ENCODE results near the gene IGF2BP2. TPM values are rescaled to one million over a fixed set of nuclear protein-coding genes. Genes with fewer than 3 reads are reported as not detected.
A peak's percentile ranks its signal among the peaks of the same experiment; 100 is the strongest.
"Not testable (repeated sequence)": the region's sequence is repeated elsewhere in the genome, so short reads cannot be mapped to it uniquely, and the experiment has no call there.

IGF2BP2 gene
- 10 to 100 TPM; 53.3 to 71.1 (median 67.7) TPM for polyA plus RNA-seq (ENCODE audit: insufficient read depth in 1 of 5, insufficient read length in 5 of 5, low replicate concordance in 1 of 5)
- long read RNA-seq, donor 1, partial matches to known transcripts = 6 of 10 reads
- long read RNA-seq, donor 1, other reads (novel, unspliced or antisense) = 0 of 10 reads
- long read RNA-seq, donor 2, partial matches to known transcripts = 0 of 5 reads
- long read RNA-seq, donor 2, other reads (novel, unspliced or antisense) = 0 of 5 reads
- long read RNA-seq, donor 3, partial matches to known transcripts = 6 of 10 reads
- long read RNA-seq, donor 3, other reads (novel, unspliced or antisense) = 0 of 10 reads
- long read RNA-seq, donor 4, partial matches to known transcripts = 5 of 7 reads
- long read RNA-seq, donor 4, other reads (novel, unspliced or antisense) = 0 of 7 reads
- long read RNA-seq, donor 5, partial matches to known transcripts = 0 of 6 reads
- long read RNA-seq, donor 5, other reads (novel, unspliced or antisense) = 0 of 6 reads
- long read RNA-seq, donor 6, partial matches to known transcripts = 0 of 3 reads
- long read RNA-seq, donor 6, other reads (novel, unspliced or antisense) = 0 of 3 reads
- long read RNA-seq, donor 7, transcript IGF2BP2-202 (16 exons, 3,688 nt) = major isoform, 9 of 10 reads
- long read RNA-seq, donor 7, partial matches to known transcripts = 0 of 10 reads
- long read RNA-seq, donor 7, other reads (novel, unspliced or antisense) = 0 of 10 reads
- long read RNA-seq, donor 8 = 0 reads

DNA sequence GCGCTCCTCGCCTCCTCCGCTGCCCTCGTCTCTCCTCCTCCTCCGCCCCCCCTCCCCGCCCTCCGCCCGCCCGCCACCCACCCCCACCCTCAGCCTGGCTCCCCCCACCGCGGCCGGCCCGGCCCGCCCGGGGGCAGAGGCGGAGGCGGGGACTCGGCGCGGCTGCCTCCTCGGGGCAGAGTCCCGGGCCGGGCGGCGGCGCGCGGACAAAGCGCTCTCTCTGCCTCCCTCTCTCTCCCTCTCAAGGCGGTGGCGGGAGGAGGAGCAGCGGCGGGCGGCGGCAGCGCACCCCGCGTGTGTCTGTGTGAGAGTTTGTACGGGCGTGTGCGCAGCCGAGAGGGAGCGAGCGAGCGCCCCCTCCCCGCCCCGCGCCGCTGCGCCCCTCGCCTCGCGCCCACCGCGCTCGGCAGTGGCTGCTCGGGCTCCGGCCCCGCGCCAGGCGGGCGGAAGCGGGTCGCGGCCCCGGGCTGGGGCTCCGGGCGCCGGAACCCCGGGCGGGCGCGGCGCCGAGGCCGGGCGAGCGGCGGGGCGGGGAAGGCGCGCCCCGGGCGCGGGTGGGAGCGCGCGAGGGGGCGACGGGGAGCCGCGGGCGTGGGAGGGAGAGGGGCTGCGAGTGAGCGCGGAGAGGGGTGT is at the start of gene IGF2BP2:
Gene IGF2BP2 (minus strand): TSS at position 37 of the 633 bp plus-strand sequence. CDS start 82 bp downstream, outside the sequence.
- peak; percentile 82 to 87 for DNase-seq

DNA sequence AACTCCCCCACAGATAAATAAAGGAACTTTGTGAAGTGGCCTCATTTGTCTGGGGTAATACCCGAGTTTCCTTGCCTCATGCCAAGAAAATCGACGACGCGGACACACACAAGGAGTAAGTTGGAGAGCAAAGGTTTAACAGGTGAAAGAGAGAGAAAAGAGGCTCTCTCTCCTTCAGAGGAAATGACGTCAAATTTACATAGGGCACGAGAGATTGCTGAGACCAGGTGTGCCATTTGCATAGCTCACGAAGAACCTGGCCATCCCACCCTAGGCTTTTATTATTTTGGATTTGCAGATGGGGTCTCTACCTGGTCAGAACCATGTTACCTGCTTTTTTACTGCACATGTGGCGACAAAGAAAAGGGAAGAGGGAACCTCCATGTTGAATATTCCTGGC is 49.3 kb upstream of the IGF2BP2 start:
- DNase-seq = no peak

- DNase-seq = no peak
Measured at GRCh38 chr3:185867650-185868049, 42.8 kb upstream of the IGF2BP2 start.

- DNase-seq = no peak
Measured at GRCh38 chr3:185866995-185867394, 42.2 kb upstream of the IGF2BP2 start.

- DNase-seq = no peak
Measured at GRCh38 chr3:185866555-185866954, 41.7 kb upstream of the IGF2BP2 start.

DNA sequence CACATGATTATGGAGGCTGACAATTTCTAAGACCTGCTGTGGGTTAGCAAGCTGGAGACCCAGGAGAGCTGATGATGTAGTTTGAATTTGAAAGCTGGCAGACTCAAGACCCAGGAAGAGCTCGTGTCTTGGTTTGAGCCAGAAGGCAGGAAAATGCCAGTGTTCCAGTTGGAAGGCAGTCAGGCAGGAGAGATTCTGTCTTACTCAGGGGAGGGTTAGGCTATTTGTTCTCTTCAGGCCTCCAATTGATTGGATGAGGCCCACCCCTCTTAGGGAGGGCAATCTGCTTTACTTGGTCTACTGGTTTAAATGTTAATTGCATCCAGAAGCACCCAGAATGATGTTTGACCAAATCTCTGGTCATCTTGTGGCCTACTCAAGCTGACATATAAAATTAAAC is 40.4 kb upstream of the IGF2BP2 start:
- DNase-seq = no peak

- no peak for DNase-seq
Measured at GRCh38 chr3:185864767-185865166, 39.9 kb upstream of the IGF2BP2 start.

GRCh38 chr3:185862920-185863319 is 38.1 kb upstream of the IGF2BP2 start:
- no peak for DNase-seq

- DNase-seq = no peak
Measured at GRCh38 chr3:185859294-185859972, 34.6 kb upstream of the IGF2BP2 start.

GRCh38 chr3:185858502-185859225 is 33.8 kb upstream of the IGF2BP2 start:
- no peak for DNase-seq

GRCh38 chr3:185857208-185857607 is 32.4 kb upstream of the IGF2BP2 start:
- no peak for DNase-seq

DNA sequence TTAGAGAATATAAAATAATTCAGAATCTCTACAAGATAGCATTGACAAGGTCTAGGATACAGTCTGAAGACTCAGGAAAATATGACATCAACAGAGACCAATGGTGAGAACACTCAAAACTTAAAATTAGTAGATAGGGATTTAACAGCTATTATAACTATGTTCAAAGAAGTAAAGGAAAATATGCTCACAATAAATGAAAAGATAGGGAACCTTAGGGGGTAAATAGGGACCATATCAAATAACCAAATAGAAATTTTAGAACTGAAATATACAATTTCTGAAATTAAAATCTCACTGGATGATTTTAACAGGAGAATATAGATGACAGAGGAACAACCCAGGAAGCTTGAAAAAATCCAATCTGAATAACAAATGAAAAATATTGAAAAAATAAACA is 31.8 kb upstream of the IGF2BP2 start:
- no peak for DNase-seq

DNA sequence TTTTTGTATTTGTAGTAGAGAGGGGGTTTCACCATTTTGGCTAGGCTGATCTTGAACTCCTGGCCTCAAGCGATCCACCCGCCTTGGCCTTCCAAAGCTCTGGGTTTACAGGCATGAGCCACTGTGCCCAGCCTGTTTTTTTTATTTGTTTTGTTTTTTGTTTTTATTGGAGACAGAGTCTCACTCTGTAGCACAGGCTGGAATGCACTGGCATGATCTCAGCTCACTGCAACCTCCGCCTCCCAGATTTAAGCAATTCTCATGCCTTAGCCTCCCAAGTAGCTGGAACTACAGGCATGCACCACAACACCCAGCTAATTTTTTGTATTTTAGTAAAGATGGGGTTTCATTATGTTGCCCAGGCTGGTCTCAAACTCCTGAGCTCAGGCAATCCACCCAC is 28.9 kb upstream of the IGF2BP2 start:
- not testable (repeated sequence) for DNase-seq

GRCh38 chr3:185852635-185853034 is 27.8 kb upstream of the IGF2BP2 start:
- DNase-seq = no peak

DNA sequence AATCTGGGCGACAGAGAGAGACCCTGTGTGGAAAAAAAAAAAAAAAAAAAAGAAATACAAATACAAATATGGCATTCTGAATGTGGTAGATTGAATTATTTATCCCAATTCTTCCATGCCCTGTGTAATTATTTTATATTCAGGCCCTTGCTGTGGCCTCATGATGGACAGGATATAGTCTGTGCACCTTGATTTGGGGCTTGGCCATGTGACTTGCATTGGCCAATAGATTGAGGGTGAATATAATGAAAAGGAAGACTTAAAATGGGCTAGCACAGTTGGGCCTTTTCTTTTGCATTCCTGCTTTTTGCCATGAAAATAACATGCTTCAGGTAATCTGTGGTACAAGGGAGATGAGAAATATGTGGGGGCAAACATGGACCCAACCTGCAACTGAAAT is 27.1 kb upstream of the IGF2BP2 start:
- DNase-seq = no peak

DNA sequence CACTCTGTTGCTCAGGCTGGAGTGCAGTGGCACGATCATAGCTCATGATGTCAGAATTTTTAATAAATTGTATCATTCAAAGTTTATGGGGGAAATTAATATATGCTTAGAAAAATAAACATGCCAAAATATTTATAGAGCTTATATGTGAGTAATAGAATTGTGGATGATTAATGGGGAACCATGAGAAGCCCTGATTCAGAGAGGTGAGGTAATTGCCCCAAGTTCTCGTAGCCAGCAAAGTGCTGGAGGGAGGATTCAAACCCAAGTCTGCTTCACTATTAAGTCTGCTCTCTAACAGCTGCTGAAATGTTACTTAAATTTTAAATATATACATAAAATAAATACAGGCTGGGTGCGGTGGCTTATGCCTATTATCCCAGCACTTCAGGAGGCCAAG is 26.2 kb upstream of the IGF2BP2 start:
- DNase-seq = no peak

- DNase-seq = no peak
Measured at GRCh38 chr3:185847506-185847905, 22.7 kb upstream of the IGF2BP2 start.

DNA sequence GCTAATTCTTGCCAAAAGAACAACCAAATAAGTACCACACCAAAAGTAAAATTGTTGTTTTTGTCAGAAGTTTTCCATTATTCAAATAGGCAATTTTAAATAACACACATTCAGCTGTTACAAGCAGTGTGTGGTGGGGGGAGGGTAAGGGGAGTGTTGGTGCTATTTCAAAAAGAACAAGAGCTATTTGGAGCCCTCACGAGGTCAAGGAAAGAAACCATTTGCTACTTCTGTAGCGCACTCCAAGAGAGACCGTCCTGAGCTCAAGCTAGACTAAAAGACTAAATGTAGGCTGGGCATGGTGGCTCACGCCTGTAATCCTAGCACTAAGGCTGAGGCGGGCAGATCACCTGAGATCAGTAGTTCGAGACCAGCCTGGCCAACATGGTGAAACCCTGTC is 21.2 kb upstream of the IGF2BP2 start:
- DNase-seq = no peak

- DNase-seq = no peak
Measured at GRCh38 chr3:185844051-185844450, 19.2 kb upstream of the IGF2BP2 start.

DNA sequence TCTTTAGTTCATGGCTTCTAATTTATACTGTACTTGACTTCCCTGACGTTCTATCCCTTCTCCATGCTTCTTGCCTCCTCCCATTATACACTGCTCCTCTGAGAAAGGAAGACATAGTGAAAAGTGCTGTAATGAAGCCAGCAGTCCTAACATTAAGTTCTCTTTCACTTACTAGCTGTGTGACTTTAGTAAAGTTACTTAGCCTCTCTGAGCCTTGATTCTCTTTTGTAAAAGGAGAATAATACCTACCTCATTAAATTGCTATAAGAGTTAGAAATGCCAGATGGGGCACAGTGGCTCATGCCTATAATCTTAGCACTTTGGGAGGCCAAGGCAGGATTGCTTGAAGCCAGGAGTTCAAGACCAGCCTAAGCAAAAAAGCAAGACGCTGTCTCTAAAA is 18.8 kb upstream of the IGF2BP2 start:
- no peak for DNase-seq

GRCh38 chr3:185843126-185843525 is 18.3 kb upstream of the IGF2BP2 start:
- DNase-seq = no peak
